HepG2 (cell line): Measurements from ENCODE around the gene LARP4. TPM values are rescaled to one million over a fixed set of nuclear protein-coding genes. Genes with fewer than 3 reads are reported as not detected.

Experiments used
- DPF2 ChIP-seq: sonication (generic); formaldehyde crosslinking; IDR thresholded peaks from 2 replicates; pipeline ENCODE4 v1.4.0; 2020; ENCODE audit warnings: mild to moderate bottlenecking, low read depth, missing genetic modification reagents, borderline replicate concordance
- FOXK2 ChIP-seq: fragments of 450-650 bp; IDR thresholded peaks from 2 replicates; pipeline ENCODE4 v1.6.1; 2016
- GABPA ChIP-seq, 2 experiments: IDR thresholded peaks; 2 replicates each; pipeline ENCODE4 v1.6.1; 2011 to 2016; ENCODE audit warnings: low read depth in 2 of 2, low read length in 1 of 2, missing biosample characterization in 1 of 2, missing genetic modification characterization in 1 of 2
- GZF1 ChIP-seq: sonication (generic); formaldehyde crosslinking; IDR thresholded peaks from 2 replicates; pipeline ENCODE4 v1.5.1; 2020; ENCODE audit warnings: mild to moderate bottlenecking, missing genetic modification reagents
- HNRNPL ChIP-seq: fragments of 200-400 bp; formaldehyde crosslinking; IDR thresholded peaks from 2 replicates; pipeline ENCODE4 v1.6.1; 2017; ENCODE audit warnings: mild to moderate bottlenecking, low read depth, low read length
- IRF1 ChIP-seq: sonication (generic); formaldehyde crosslinking; IDR thresholded peaks from 2 replicates; pipeline ENCODE4 v1.4.0; 2020; ENCODE audit warnings: low read depth, mild to moderate bottlenecking, missing genetic modification reagents
- JUNB ChIP-seq: sonication (generic); formaldehyde crosslinking; IDR thresholded peaks from 2 replicates; pipeline ENCODE4 v1.8.0; 2022; ENCODE audit warnings: missing genetic modification reagents, mild to moderate bottlenecking, borderline replicate concordance
- MAFG ChIP-seq: sonication (generic); formaldehyde crosslinking; IDR thresholded peaks from 2 replicates; pipeline ENCODE4 v1.5.1; 2020; ENCODE audit warnings: mild to moderate bottlenecking, missing genetic modification reagents
- SP140L ChIP-seq: sonication (generic); formaldehyde crosslinking; IDR thresholded peaks from 2 replicates; pipeline ENCODE4 v1.4.0; 2020; ENCODE audit warnings: missing genetic modification reagents, borderline replicate concordance
- STAG1 ChIP-seq: sonication (generic); formaldehyde crosslinking; IDR thresholded peaks from 2 replicates; pipeline ENCODE4 v1.4.0; 2020; ENCODE audit warnings: missing genetic modification reagents
- TBP ChIP-seq: sonication (generic); formaldehyde crosslinking; IDR thresholded peaks from 2 replicates; pipeline ENCODE4 v1.5.0; 2020; ENCODE audit warnings: missing genetic modification reagents
- TCF7L2 ChIP-seq: IDR thresholded peaks from 2 replicates; pipeline ENCODE4 v1.6.1; 2011; ENCODE audit warnings: mild to moderate bottlenecking, low read depth, low read length, moderate library complexity
- TEAD2 ChIP-seq: sonication (generic); formaldehyde crosslinking; IDR thresholded peaks from 2 replicates; pipeline ENCODE4 v1.9.0; 2021; ENCODE audit warnings: missing genetic modification reagents
- TFAP4 ChIP-seq: sonication (generic); IDR thresholded peaks from 2 replicates; pipeline ENCODE4 v1.6.1; 2016; ENCODE audit warnings: low read depth, borderline replicate concordance
- ZBTB42 ChIP-seq: sonication (generic); formaldehyde crosslinking; IDR thresholded peaks from 2 replicates; pipeline ENCODE4 v1.5.0; 2020; ENCODE audit warnings: mild to moderate bottlenecking, missing genetic modification reagents
- ZNF234 ChIP-seq: sonication (generic); formaldehyde crosslinking; conservative IDR thresholded peaks from 2 replicates; pipeline ENCODE4 v1.5.1; 2020; ENCODE audit warnings: mild to moderate bottlenecking, missing genetic modification reagents
- ZNF235 ChIP-seq: sonication (generic); formaldehyde crosslinking; IDR thresholded peaks from 2 replicates; pipeline ENCODE4 v1.8.1; 2023; ENCODE audit warnings: mild to moderate bottlenecking, missing genetic modification reagents, borderline replicate concordance
- ZNF367 ChIP-seq: sonication (generic); formaldehyde crosslinking; IDR thresholded peaks from 2 replicates; pipeline ENCODE4 v1.4.0; 2020; ENCODE audit warnings: missing genetic modification reagents, borderline replicate concordance
- ZNF446 ChIP-seq: sonication (generic); formaldehyde crosslinking; IDR thresholded peaks from 2 replicates; pipeline ENCODE4 v1.5.0; 2020; ENCODE audit warnings: mild to moderate bottlenecking, missing genetic modification reagents
- ZNF710 ChIP-seq: sonication (generic); formaldehyde crosslinking; IDR thresholded peaks from 2 replicates; pipeline ENCODE4 v1.5.0; 2020; ENCODE audit warnings: mild to moderate bottlenecking, missing genetic modification reagents, borderline replicate concordance
- ZSCAN12 ChIP-seq: sonication (generic); formaldehyde crosslinking; IDR thresholded peaks from 2 replicates; pipeline ENCODE4 v1.9.0; 2021; ENCODE audit warnings: mild to moderate bottlenecking, missing genetic modification reagents
- ZSCAN22 ChIP-seq: sonication (generic); formaldehyde crosslinking; IDR thresholded peaks from 2 replicates; pipeline ENCODE4 v1.4.0; 2020; ENCODE audit warnings: mild to moderate bottlenecking, missing genetic modification reagents
- polyA plus RNA-seq, 8 experiments: library from polyadenylated mRNA; depleted of rRNA in 3 of 8; stranded (reverse) in 7 of 8; unstranded in 1 of 8; fragments of >200 nt; fragmentation: Illumina TruSeq in 4 of 8; extraction: Trizol in 4 of 8; gene quantifications; 2 replicates each; pipeline versions ENCODE4 v1.2.1 to v1.2.3, GENCODE V29; 2011 to 2016; ENCODE audit warnings: low read depth in 4 of 8, missing spikeins in 1 of 8, mixed read lengths in 1 of 8; ENCODE audit not compliant: insufficient read depth in 1 of 8
- total RNA-seq, 5 experiments: library from RNA; depleted of rRNA; stranded (reverse); fragments of >200 nt; fragmentation: Illumina TruSeq; extraction: Trizol; gene quantifications; 2 replicates each; pipeline ENCODE4 v1.2.3, GENCODE V29; 2016; ENCODE audit warnings: low read depth in 1 of 5
- TF ChIP-seq, protein P1 (sequence below): sonication (generic); formaldehyde crosslinking; IDR thresholded peaks from 2 replicates; pipeline ENCODE4 v1.5.1; 2020; ENCODE audit warnings: mild to moderate bottlenecking, moderate library complexity, missing genetic modification reagents
- TF ChIP-seq, protein P2 (sequence below), 2 experiments: fragments of 450-650 bp in 1 of 2; sonication (generic) in 1 of 2; formaldehyde crosslinking; IDR thresholded peaks; 2 replicates each; pipeline versions ENCODE4 v1.5.0 to v1.8.0; 2020 to 2022; ENCODE audit warnings: mild to moderate bottlenecking in 1 of 2, missing genetic modification reagents in 1 of 2

Gene LARP4
- total and polyA plus RNA-seq, 2 of the 13 experiments (the other 11 are each of a cell fraction or from before 2014, with no cell fraction given): 16.4 to 42.7 TPM

GRCh38 chr12:50504798-50505674 lies 104.4 kb downstream of the LARP4 start, which contains the start of gene DIP2B (continued):
- TF ChIP-seq TFAP4 (peak; percentile 44; the same call in 1 of the 2 replicates), ZNF367 (CRISPR knock-in tag) (no peak), TBP (CRISPR knock-in tag) (no peak), ZNF234 (no peak; the same call in 1 of the 2 replicates), ZBTB42 (CRISPR knock-in tag) (no peak), STAG1 (CRISPR knock-in tag) (peak; percentile 97), IRF1 (CRISPR knock-in tag) (no peak), DPF2 (CRISPR knock-in tag) (no peak), ZNF710 (CRISPR knock-in tag) (no peak), ZSCAN12 (no peak), FOXK2 (no peak), MAFG (CRISPR knock-in tag) (no peak), HNRNPL (no peak), SP140L (CRISPR knock-in tag) (no peak), GABPA (IDR thresholded peaks at IDR 0.05; ENCODE audit: low read depth, low read length) (0 out of 2 replicates have a peak, but pooled peaks have one; percentile 28), GABPA (CRISPR knock-in tag; IDR thresholded peaks at IDR 0.05; ENCODE audit: low read depth) (no peak), TEAD2 (CRISPR knock-in tag) (no peak), TCF7L2 (no peak), JUNB (no peak), ZSCAN22 (CRISPR knock-in tag) (no peak), GZF1 (CRISPR knock-in tag) (no peak), ZNF235 (CRISPR knock-in tag) (no peak), ZNF446 (CRISPR knock-in tag) (no peak)
- TF ChIP-seq, protein P1, sequence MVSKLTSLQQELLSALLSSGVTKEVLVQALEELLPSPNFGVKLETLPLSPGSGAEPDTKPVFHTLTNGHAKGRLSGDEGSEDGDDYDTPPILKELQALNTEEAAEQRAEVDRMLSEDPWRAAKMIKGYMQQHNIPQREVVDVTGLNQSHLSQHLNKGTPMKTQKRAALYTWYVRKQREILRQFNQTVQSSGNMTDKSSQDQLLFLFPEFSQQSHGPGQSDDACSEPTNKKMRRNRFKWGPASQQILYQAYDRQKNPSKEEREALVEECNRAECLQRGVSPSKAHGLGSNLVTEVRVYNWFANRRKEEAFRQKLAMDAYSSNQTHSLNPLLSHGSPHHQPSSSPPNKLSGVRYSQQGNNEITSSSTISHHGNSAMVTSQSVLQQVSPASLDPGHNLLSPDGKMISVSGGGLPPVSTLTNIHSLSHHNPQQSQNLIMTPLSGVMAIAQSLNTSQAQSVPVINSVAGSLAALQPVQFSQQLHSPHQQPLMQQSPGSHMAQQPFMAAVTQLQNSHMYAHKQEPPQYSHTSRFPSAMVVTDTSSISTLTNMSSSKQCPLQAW (CRISPR knock-in tag): peak; percentile 59; the same call in 1 of the 2 replicates
- TF ChIP-seq, protein P2, sequence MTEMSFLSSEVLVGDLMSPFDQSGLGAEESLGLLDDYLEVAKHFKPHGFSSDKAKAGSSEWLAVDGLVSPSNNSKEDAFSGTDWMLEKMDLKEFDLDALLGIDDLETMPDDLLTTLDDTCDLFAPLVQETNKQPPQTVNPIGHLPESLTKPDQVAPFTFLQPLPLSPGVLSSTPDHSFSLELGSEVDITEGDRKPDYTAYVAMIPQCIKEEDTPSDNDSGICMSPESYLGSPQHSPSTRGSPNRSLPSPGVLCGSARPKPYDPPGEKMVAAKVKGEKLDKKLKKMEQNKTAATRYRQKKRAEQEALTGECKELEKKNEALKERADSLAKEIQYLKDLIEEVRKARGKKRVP (CRISPR knock-in tag; IDR thresholded peaks at IDR 0.05): no peak
